K562 (cell line): ENCODE measurements around the gene SPOUT1. TPM values are rescaled to one million over a fixed set of nuclear protein-coding genes. Genes with fewer than 3 reads are reported as not detected.

Source experiments
- ATAC-seq: fragments of 200-7000 bp; cut with Tn5 transposase; 3 replicates; pipeline ENCODE4 v1.9.1; 2020; ENCODE audit warnings: moderate library complexity
- BruUV-seq: library from RNA; stranded (reverse); fragments of 400-500 nt; replicated peaks from 2 replicates; lab custom pipeline; 2021; lab: Mats Ljungman, UMichigan
- CTCF ChIA-PET: fragments of 300-600 bp; formaldehyde crosslinking; extraction: SDS; loops from one replicate; lab custom pipeline; 2021; ENCODE audit warnings: low intra/inter-chr PET ratio; lab: Yijun Ruan, JAX
- POLR2A ChIA-PET: fragments of 300-600, 350-650 bp; sonication (Branson Sonifier 250); formaldehyde crosslinking; extraction: SDS; loops from one replicate; lab custom pipeline; 2021; ENCODE audit warnings: antibody characterized with exemption, inconsistent platforms; lab: Yijun Ruan, JAX
- DNase-seq, 4 experiments: peaks; one replicate each; pipeline versions ENCODE4 v3.0.0 to v3.0.0-alpha.2; 2011 to 2018; ENCODE audit warnings: low spot score in 3 of 4, mixed read lengths in 3 of 4; ENCODE audit errors: extremely low read depth in 1 of 4
- FAIRE-seq: peaks from 2 replicates; lab custom pipeline; 2011; peaks lifted over from hg19 to GRCh38; lab: Jason Lieb, UNC
- H2AFZ ChIP-seq: 2 replicates; pipeline ENCODE4 v1.6.0; 2011; ENCODE audit warnings: low read depth, low read length, control low read depth, inconsistent platforms
- H3K27ac ChIP-seq: fragments of 200-600 bp; 3 replicates; pipeline ENCODE4 v1.8.0; 2011; ENCODE audit warnings: low read depth, mild to moderate bottlenecking, control low read depth, inconsistent platforms, low read length, moderate library complexity, mixed read lengths; ENCODE audit errors: extremely low read depth
- H3K27me3 ChIP-seq, 2 experiments: fragments of 300-600 bp in 1 of 2; 2 replicates in 1 of 2; 3 replicates in 1 of 2; pipeline versions ENCODE4 v1.6.0 to v1.8.0; 2011; ENCODE audit warnings: inconsistent platforms in 2 of 2, low read length in 2 of 2, mild to moderate bottlenecking in 1 of 2, mixed read lengths in 1 of 2, moderate library complexity in 1 of 2; ENCODE audit not compliant: control insufficient read depth in 2 of 2, insufficient read depth in 2 of 2
- H3K36me3 ChIP-seq: fragments of 300-600 bp; 3 replicates; pipeline ENCODE4 v1.8.0; 2011; ENCODE audit warnings: mild to moderate bottlenecking, low read length, inconsistent platforms; ENCODE audit not compliant: control insufficient read depth, insufficient read depth
- H3K4me1 ChIP-seq, 2 experiments: fragments of 200-600 bp in 1 of 2; replicated peaks in 1 of 2; 2 replicates in 1 of 2; 3 replicates in 1 of 2; pipeline versions ENCODE4 v1.5.1 to v1.8.0; 2011; ENCODE audit warnings: inconsistent platforms in 2 of 2, low read length in 2 of 2, mild to moderate bottlenecking in 1 of 2, mixed read lengths in 1 of 2, moderate library complexity in 1 of 2; ENCODE audit not compliant: control insufficient read depth in 2 of 2, insufficient read depth in 2 of 2
- H3K4me2 ChIP-seq: 2 replicates; pipeline ENCODE4 v1.6.1; 2011; ENCODE audit warnings: low read length, control low read depth, inconsistent platforms, mixed read lengths; ENCODE audit not compliant: insufficient read depth
- H3K4me3 ChIP-seq: fragments of 200-600 bp; sonication (generic), shearing (Covaris generic); 2 replicates; pipeline ENCODE4 v1.5.1; 2016; ENCODE audit warnings: control low read depth, inconsistent platforms
- H3K79me2 ChIP-seq: fragments of 200-600 bp; 3 replicates; pipeline ENCODE4 v1.8.0; 2011; ENCODE audit warnings: low read length, inconsistent platforms; ENCODE audit not compliant: control insufficient read depth, insufficient read depth
- H3K9ac ChIP-seq, 2 experiments: 2 replicates each; pipeline versions ENCODE4 v1.6.0 to v1.6.1; 2011; ENCODE audit warnings: low read depth in 2 of 2, low read length in 2 of 2, control low read depth in 1 of 2, inconsistent platforms in 1 of 2, mild to moderate bottlenecking in 1 of 2, mixed read lengths in 1 of 2; ENCODE audit not compliant: insufficient read depth in 1 of 2
- H3K9me1 ChIP-seq: one replicate; pipeline ENCODE4 v1.6.0; 2011; ENCODE audit warnings: inconsistent platforms, mild to moderate bottlenecking, low read length, moderate library complexity; ENCODE audit not compliant: control insufficient read depth, insufficient read depth
- H3K9me3 ChIP-seq: replicated peaks from 2 replicates; pipeline ENCODE4 v1.5.1; 2011; ENCODE audit warnings: low read depth, low read length, inconsistent platforms; ENCODE audit not compliant: control insufficient read depth, insufficient read depth
- H4K20me1 ChIP-seq: replicated peaks from 2 replicates; pipeline ENCODE4 v1.6.1; 2011; ENCODE audit warnings: low read length, inconsistent platforms, mixed read lengths; ENCODE audit not compliant: control insufficient read depth, insufficient read depth
- RAD21 ChIP-seq, 2 experiments: fragments of 250-450 bp in 1 of 2; fragments of 450-650 bp in 1 of 2; sonication (Bioruptor Pico) in 1 of 2; formaldehyde crosslinking in 1 of 2; IDR thresholded peaks in 1 of 2; conservative IDR thresholded peaks in 1 of 2; 2 replicates each; pipeline versions ENCODE4 v1.4.0 to v1.8.0; 2020 to 2022; ENCODE audit warnings: mild to moderate bottlenecking in 2 of 2, moderate library complexity in 1 of 2
- RNF219 ChIP-seq: fragments of 250-450 bp; sonication (Bioruptor Pico); IDR thresholded peaks from 2 replicates; pipeline ENCODE4 v1.5.0; 2022; ENCODE audit warnings: mild to moderate bottlenecking
- ZBTB33 ChIP-seq: sonication (generic); formaldehyde crosslinking; IDR thresholded peaks from 2 replicates; pipeline ENCODE4 v1.8.1; 2023; ENCODE audit warnings: mild to moderate bottlenecking, missing genetic modification reagents
- WGBS: fragments of 100-300 bp; shearing (Covaris generic); methylation state at CpG from one replicate; pipeline ENCODE4 v1.1.6; 2016; ENCODE audit warnings: low coverage, mixed read lengths; ENCODE audit not compliant: insufficient coverage; ENCODE audit errors: missing lambda C conversion rate; 5-methylcytosine and 5-hydroxymethylcytosine counted together
- in situ Hi-C: fragments of 300-500 bp; cut with MboI; formaldehyde crosslinking; loops from 4 replicates; pipeline ENCODE4 v1.15.0; 2018; ENCODE audit warnings: inconsistent platforms, mixed read lengths
- intact Hi-C: fragments of 100-400 bp; cut with micrococcal nuclease; formaldehyde crosslinking; loops from 2 replicates; pipeline ENCODE4 v1.14.2; 2022
- polyA plus RNA-seq, 8 experiments: library from polyadenylated mRNA; depleted of rRNA in 4 of 8; stranded (reverse) in 5 of 8; unstranded in 3 of 8; fragments of >200 nt; fragmentation: Nextera tagmentation in 2 of 8; fragmentation: Illumina TruSeq in 1 of 8; extraction: Ambion mirVana in 2 of 8; extraction: Trizol in 1 of 8; gene quantifications; 2 replicates each; pipeline versions ENCODE4 v1.2.1 to v1.2.3, GENCODE V29; 2011 to 2014; ENCODE audit warnings: inconsistent platforms in 1 of 8, missing spikeins in 1 of 8
- total RNA-seq, 7 experiments: library from RNA; depleted of rRNA in 6 of 7; stranded (reverse); fragments of >200 nt in 6 of 7; fragmentation: Illumina TruSeq in 2 of 7; extraction: Trizol in 2 of 7; gene quantifications; 2 replicates each; pipeline versions ENCODE4 v1.2.1 to v1.2.3, GENCODE V29; 2011 to 2021; ENCODE audit warnings: low replicate concordance in 1 of 7

The SPOUT1 gene
- total and polyA plus RNA-seq, 9 of the 15 experiments (the other 6 are each of a cell fraction or from before 2014, with no cell fraction given) = 10.6 to 121 (median 37.4) TPM

GRCh38 chr9:128877852-128878251, 48.3 kb upstream of the SPOUT1 start:
- Histone ChIP-seq H3K4me2 (no peak overlapping the region), H3K27me3 (no peaks in the 10 kb centered on the region), H3K27ac (no peak overlapping the region), H3K4me3 (no peak overlapping the region), H3K9me1 (no peaks in the 10 kb centered on the region), H3K36me3 (no peaks in the 10 kb centered on the region), H3K4me1 (peaks cover 9 to 33% of the 10 kb centered on the region in 2 experiments; a peak in 4 of 5 replicates), H4K20me1 (no peaks in the 10 kb centered on the region; the same call in 1 of the 2 replicates), H3K79me2 (peaks cover 26% of the 10 kb centered on the region), H2AFZ (no peak overlapping the region), H3K9ac (no peak overlapping the region), H3K9me3 (no peaks in the 10 kb centered on the region)
- ChIA-PET POLR2A (interaction anchor here (0.7 to 1.0 kb wide), 6 partner anchors 10 to 67 kb away, joined by 3 to 7 read pairs (median 4); no protein-coding TSS in a partner anchor), CTCF (no interaction called here)
- BruUV-seq = no TSS peak
- in situ Hi-C loops = no loop called here
- DNase-seq (peak in 2 of 4 experiments; percentile 6 to 16), FAIRE-seq (no peak), ATAC-seq (no peak)
- TF ChIP-seq RAD21 (CRISPR knock-in tag; conservative IDR thresholded peaks at IDR 0.05 in 1 of 2, IDR thresholded peaks at IDR 0.05 in 1 of 2) (peak in 1 of 2 experiments; percentile 21; a peak in 2 of 4 replicates), ZBTB33 (CRISPR knock-in tag) (peak; percentile 89), RNF219 (CRISPR knock-in tag) (no peak)
- intact Hi-C loops = no loop called here
- 82% methylated on average over 5 of the region's 5 CpGs for WGBS
